Fibroblast of lung (primary cell): ENCODE results near the gene IL17C.

Experiments used
- CTCF ChIP-seq, 2 donors: IDR thresholded peaks in 1 of 2; conservative IDR thresholded peaks in 1 of 2; 1 replicate in 1 of 2; 2 replicates in 1 of 2; pipeline ENCODE4 v1.5.1; 2011 to 2012; ENCODE audit warnings: low read length in 2 of 2, control low read depth in 1 of 2, inconsistent platforms in 1 of 2, low read depth in 1 of 2, mild to moderate bottlenecking in 1 of 2
- EZH2 ChIP-seq: IDR thresholded peaks from 2 replicates; pipeline ENCODE4 v1.5.1; 2012; ENCODE audit warnings: low read length, control low read depth, mild to moderate bottlenecking; ENCODE audit errors: missing control alignments

- TF ChIP-seq CTCF (conservative IDR thresholded peaks at IDR 0.05 in 1 of 2, IDR thresholded peaks at IDR 0.05 in 1 of 2; ENCODE audit: low read depth in 1 of 2, low read length in 2 of 2), result no peak
- TF ChIP-seq EZH2, result peak; percentile 63
Observed at GRCh38 chr16:88640039-88640495, 1.7 kb downstream of the IL17C start.
